ENCODE measurements around the gene EVI5.

- TF ChIP-seq EZH2 (IDR thresholded peaks at IDR 0.05; ENCODE audit: borderline replicate concordance, insufficient read depth, low read depth, low read length, poor library complexity, severe bottlenecking) (no peak), CTCF (IDR thresholded peaks at IDR 0.05) (no peak)
These were observed 197.5 kb downstream of the EVI5 start for GRCh38 chr1:92587445-92587844.

Measured in B cell (primary cell).